IMR-90 (cell line): ENCODE measurements around the gene MBOAT2.

Source experiments
- BHLHE40 ChIP-seq: fragments of 150-350 bp; IDR thresholded peaks from 2 replicates; pipeline ENCODE4 v1.6.1; 2016; ENCODE audit warnings: mild to moderate bottlenecking, low read depth, low read length
- CEBPB ChIP-seq: IDR thresholded peaks from 2 replicates; pipeline ENCODE4 v1.6.1; 2012; ENCODE audit warnings: low read depth, low read length, improper control_type of control experiment
- CHD1 ChIP-seq: IDR thresholded peaks from 2 replicates; pipeline ENCODE4 v1.6.1; 2012; ENCODE audit warnings: low read depth, low read length, improper control_type of control experiment
- FOS ChIP-seq: fragments of 150-350 bp; IDR thresholded peaks from 2 replicates; pipeline ENCODE4 v1.6.1; 2016; ENCODE audit warnings: low read depth, low read length
- MAFK ChIP-seq: IDR thresholded peaks from 2 replicates; pipeline ENCODE4 v1.6.1; 2012; ENCODE audit warnings: low read depth, low read length, improper control_type of control experiment
- MXI1 ChIP-seq: IDR thresholded peaks from 2 replicates; pipeline ENCODE4 v1.6.1; 2012; ENCODE audit warnings: low read depth, mild to moderate bottlenecking, low read length, moderate library complexity, borderline replicate concordance
- POLR2A ChIP-seq: IDR thresholded peaks from 2 replicates; pipeline ENCODE4 v1.6.1; 2012; ENCODE audit warnings: mild to moderate bottlenecking, low read depth, low read length
- RAD21 ChIP-seq: IDR thresholded peaks from 2 replicates; pipeline ENCODE4 v1.6.1; 2012; ENCODE audit warnings: low read length, improper control_type of control experiment
- RCOR1 ChIP-seq: IDR thresholded peaks from 2 replicates; pipeline ENCODE4 v1.6.1; 2012; ENCODE audit warnings: mild to moderate bottlenecking, low read length, improper control_type of control experiment; ENCODE audit not compliant: insufficient replicate concordance
- RFX5 ChIP-seq: IDR thresholded peaks from 2 replicates; pipeline ENCODE4 v1.8.0; 2012; ENCODE audit warnings: low read depth, mild to moderate bottlenecking, low read length, moderate library complexity
- SMC3 ChIP-seq: fragments of 150-350 bp; IDR thresholded peaks from 2 replicates; pipeline ENCODE4 v1.6.1; 2016; ENCODE audit warnings: low read depth, mild to moderate bottlenecking, antibody characterized with exemption, low read length, moderate library complexity
- USF2 ChIP-seq: fragments of 150-350 bp; IDR thresholded peaks from 2 replicates; pipeline ENCODE4 v1.6.1; 2017; ENCODE audit warnings: mild to moderate bottlenecking, antibody characterized with exemption, low read length, low read depth
- TF ChIP-seq, protein P1 (sequence below): conservative IDR thresholded peaks from 2 replicates; pipeline ENCODE4 v1.5.1; 2012; ENCODE audit warnings: mild to moderate bottlenecking, low read depth, low read length, improper control_type of control experiment
- TF ChIP-seq, protein P2 (sequence below): fragments of 150-350 bp; IDR thresholded peaks from 2 replicates; pipeline ENCODE4 v1.6.1; 2016; ENCODE audit warnings: low read depth, mild to moderate bottlenecking, low read length, moderate library complexity, borderline replicate concordance

DNA sequence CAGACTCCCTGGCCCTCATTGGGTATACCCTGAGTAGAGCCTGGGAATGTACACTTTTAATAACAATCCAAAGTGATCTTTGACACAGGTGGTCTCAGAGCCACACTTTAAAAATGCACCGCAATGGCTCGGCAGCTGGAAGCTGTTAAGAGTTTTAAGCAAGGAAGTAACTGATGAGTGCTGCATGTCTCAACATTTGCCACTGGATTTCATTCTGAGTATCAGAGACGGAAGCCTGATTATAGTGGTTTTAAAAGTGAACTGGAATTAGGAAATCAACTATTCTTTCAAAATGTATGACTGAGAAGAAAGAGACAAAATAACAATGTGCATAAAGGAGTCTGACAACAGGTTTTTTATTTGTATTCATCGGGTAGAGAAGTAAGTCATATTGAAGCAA is 7.5 kb downstream of the MBOAT2 start:
- TF ChIP-seq, protein P1, sequence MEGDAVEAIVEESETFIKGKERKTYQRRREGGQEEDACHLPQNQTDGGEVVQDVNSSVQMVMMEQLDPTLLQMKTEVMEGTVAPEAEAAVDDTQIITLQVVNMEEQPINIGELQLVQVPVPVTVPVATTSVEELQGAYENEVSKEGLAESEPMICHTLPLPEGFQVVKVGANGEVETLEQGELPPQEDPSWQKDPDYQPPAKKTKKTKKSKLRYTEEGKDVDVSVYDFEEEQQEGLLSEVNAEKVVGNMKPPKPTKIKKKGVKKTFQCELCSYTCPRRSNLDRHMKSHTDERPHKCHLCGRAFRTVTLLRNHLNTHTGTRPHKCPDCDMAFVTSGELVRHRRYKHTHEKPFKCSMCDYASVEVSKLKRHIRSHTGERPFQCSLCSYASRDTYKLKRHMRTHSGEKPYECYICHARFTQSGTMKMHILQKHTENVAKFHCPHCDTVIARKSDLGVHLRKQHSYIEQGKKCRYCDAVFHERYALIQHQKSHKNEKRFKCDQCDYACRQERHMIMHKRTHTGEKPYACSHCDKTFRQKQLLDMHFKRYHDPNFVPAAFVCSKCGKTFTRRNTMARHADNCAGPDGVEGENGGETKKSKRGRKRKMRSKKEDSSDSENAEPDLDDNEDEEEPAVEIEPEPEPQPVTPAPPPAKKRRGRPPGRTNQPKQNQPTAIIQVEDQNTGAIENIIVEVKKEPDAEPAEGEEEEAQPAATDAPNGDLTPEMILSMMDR, result no peak
- TF ChIP-seq RAD21 (no peak), POLR2A (no peak), SMC3 (no peak), MAFK (no peak), MXI1 (no peak), RCOR1 (no peak), FOS (no peak), BHLHE40 (no peak), RFX5 (no peak), CEBPB (no peak), CHD1 (no peak), USF2 (no peak)
- TF ChIP-seq, protein P2, sequence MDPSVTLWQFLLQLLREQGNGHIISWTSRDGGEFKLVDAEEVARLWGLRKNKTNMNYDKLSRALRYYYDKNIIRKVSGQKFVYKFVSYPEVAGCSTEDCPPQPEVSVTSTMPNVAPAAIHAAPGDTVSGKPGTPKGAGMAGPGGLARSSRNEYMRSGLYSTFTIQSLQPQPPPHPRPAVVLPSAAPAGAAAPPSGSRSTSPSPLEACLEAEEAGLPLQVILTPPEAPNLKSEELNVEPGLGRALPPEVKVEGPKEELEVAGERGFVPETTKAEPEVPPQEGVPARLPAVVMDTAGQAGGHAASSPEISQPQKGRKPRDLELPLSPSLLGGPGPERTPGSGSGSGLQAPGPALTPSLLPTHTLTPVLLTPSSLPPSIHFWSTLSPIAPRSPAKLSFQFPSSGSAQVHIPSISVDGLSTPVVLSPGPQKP, result no peak
